GM12892 (cell line): ENCODE data around the gene NACC1.

Experiments used
- POLR2A ChIP-seq: IDR thresholded peaks from 2 replicates; pipeline ENCODE4 v1.6.1; 2011; ENCODE audit warnings: low read depth, low read length, control low read depth
- TAF1 ChIP-seq: IDR thresholded peaks from 2 replicates; pipeline ENCODE4 v1.6.1; 2011; ENCODE audit warnings: low read depth, mild to moderate bottlenecking, control low read depth, low read length, borderline replicate concordance

DNA sequence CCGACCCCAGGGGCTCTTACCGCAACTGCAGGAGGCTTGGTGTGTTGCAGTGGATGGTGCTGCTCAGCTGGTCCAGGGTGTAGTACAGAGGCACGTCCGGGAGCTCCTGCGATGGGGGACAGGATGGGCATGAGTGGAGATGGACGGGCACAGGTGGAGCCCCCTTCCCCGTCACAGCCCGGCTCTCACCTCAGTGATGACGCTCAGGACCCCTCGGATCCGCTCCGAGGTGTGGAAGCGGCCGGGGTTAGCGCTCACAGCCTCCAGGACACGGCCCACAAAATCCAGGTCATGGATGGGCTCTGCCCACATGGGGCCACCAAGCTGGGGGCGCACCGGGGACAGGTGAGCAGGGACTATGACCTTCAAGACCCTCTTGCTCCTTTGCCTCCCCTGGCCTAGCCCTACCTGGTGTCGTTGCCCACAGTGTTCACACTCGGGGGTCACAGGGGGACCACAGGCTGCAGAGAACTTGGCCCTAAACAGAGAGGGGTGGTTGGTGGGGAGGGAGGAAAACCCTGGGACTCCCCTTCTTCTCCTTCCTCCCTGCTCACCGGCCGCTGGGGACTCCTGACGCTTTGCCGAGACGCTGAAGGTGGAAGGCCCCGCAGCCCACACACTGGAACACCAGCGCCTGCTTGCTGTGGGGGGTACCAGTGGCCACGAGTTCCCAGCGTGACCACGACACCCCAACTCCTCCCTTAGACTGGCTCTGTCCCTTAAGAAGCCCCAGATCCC lies 8.5 kb upstream of the NACC1 start:
- TF ChIP-seq TAF1 (no peak), POLR2A (no peak)
